OCI-LY3 (cell line): Measurements from ENCODE around the gene NRXN2.

Experiments
- CTCF ChIP-seq: fragments of 200-600, 300-600 bp; sonication (generic); IDR thresholded peaks from 2 replicates; pipeline ENCODE4 v1.5.1; 2014; ENCODE audit warnings: antibody characterized with exemption, low read length, low read depth
- EZH2phosphoT487 ChIP-seq: fragments of 200-600 bp; shearing (Covaris generic); IDR thresholded peaks from 2 replicates; pipeline ENCODE4 v1.6.1; 2018; ENCODE audit warnings: antibody characterized with exemption, mixed run types, low read depth

- TF ChIP-seq CTCF (no peak), EZH2phosphoT487 (no peak)
These were observed 102.5 kb downstream of the NRXN2 start for GRCh38 chr11:64620381-64620971.
